Measurements from ENCODE around the gene MYNN.

MYNN gene

DNA sequence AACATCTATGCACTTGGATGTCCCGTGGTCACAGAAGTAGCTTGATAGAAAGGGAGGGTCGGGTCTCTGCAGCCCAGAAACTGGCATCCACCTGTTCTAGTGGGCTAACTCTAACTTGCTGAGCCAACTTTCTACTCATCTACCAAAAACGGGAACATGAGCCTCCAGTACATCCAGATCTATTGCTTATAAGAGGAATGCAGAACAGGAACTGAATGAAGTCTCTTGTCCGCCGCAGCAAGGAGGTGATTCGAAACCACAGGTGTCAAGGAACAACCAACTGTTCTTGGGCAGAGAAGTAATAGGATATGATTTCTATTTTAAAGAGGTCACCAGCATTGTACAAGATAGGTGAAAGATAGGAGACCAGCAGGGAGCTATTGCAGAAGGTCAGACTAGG lies 26.3 kb upstream of the MYNN start:
- H3K36me3 ChIP-seq (replicated peaks in 1 of 2; ENCODE audit: control insufficient read depth in 2 of 2, insufficient read depth in 2 of 2, low read length in 2 of 2) = no peaks in the 10 kb centered on the region
- H3K4me3 ChIP-seq (ENCODE audit: low read length in 2 of 2) = no peak overlapping the region
- H3K4me1 ChIP-seq (ENCODE audit: control insufficient read depth in 2 of 2, insufficient read depth in 1 of 2, low read depth in 1 of 2, low read length in 2 of 2) = no peaks in the 10 kb centered on the region
- no peak overlapping the region for H2AK5ac ChIP-seq (ENCODE audit: low read depth, low read length)
- no CpG with 5 or more reads among the region's 6 CpGs for WGBS, 2 donors (ENCODE audit: extremely low coverage in 2 of 2, insufficient read length in 2 of 2, insufficient replicate concordance in 1 of 2)
- no peak overlapping the region for H2BK120ac ChIP-seq (ENCODE audit: low read depth, low read length)
- H2AFZ ChIP-seq (ENCODE audit: low read length) = no peak overlapping the region
- DNase-seq (ENCODE audit: low spot score) = no peak
- H2BK5ac ChIP-seq (ENCODE audit: low read length) = no peak overlapping the region
- H3K9me3 ChIP-seq (replicated peaks in 1 of 2; ENCODE audit: control insufficient read depth in 2 of 2, insufficient read depth in 1 of 2, low read depth in 1 of 2, low read length in 2 of 2) = no peaks in the 10 kb centered on the region
- peak overlapping the region; percentile 61 for H2BK15ac ChIP-seq (ENCODE audit: low read length)
- peak overlapping the region; percentile 63 for H3K18ac ChIP-seq (ENCODE audit: low read length)
- H3K9ac ChIP-seq (ENCODE audit: low read depth, low read length, poor library complexity) = peak overlapping the region; percentile 4
- H3K14ac ChIP-seq (ENCODE audit: low read length) = no peak overlapping the region
- H3K23ac ChIP-seq (ENCODE audit: low read depth, low read length, poor library complexity) = no peak overlapping the region
- H3K27me3 ChIP-seq (ENCODE audit: control insufficient read depth in 3 of 3, insufficient read depth in 3 of 3, low read depth in 1 of 3, low read length in 3 of 3) = peaks cover 0 to 21% (median 0%) of the 10 kb centered on the region in 3 experiments
- H3K4me2 ChIP-seq (ENCODE audit: insufficient read depth, low read length, poor library complexity, severe bottlenecking) = no peak overlapping the region
- no peak overlapping the region for H3K4ac ChIP-seq (ENCODE audit: low read length)
- H4K8ac ChIP-seq (ENCODE audit: low read depth, low read length) = no peak overlapping the region
- no peak overlapping the region for H3K27ac ChIP-seq (replicated peaks; ENCODE audit: low read length)
- no peak overlapping the region for H4K91ac ChIP-seq (ENCODE audit: low read depth, low read length, poor library complexity)
- H2BK12ac ChIP-seq (ENCODE audit: low read length) = peak overlapping the region; percentile 76
- H3K79me1 ChIP-seq (ENCODE audit: low read depth, low read length) = no peaks in the 10 kb centered on the region

DNA sequence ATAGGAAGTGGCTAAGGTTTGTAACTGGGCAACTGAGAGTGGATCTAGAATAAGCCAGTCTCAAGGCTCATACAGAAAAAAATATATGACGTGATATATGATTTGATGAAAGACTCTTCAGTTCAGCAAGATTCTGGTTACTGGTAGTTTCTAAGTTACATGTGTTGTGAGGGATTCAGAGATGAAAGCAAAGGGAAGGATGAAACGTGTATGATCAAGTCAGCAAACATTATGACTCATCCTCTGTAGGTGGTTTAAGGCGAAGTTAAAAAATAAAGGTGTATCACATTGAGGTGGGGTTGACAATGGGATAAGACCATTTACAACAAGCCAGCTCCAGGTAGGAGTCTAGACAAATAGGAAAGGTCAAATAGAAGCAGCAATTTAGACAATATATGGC lies 24.5 kb upstream of the MYNN start:
- Histone ChIP-seq H2BK12ac (ENCODE audit: low read length) (no peak overlapping the region), H4K8ac (ENCODE audit: low read depth, low read length) (no peak overlapping the region), H3K4me2 (ENCODE audit: insufficient read depth, low read length, poor library complexity, severe bottlenecking) (no peak overlapping the region), H2AK5ac (ENCODE audit: low read depth, low read length) (no peak overlapping the region), H3K27me3 (ENCODE audit: control insufficient read depth in 3 of 3, insufficient read depth in 3 of 3, low read depth in 1 of 3, low read length in 3 of 3) (peaks cover 0 to 21% (median 0%) of the 10 kb centered on the region in 3 experiments), H2AFZ (ENCODE audit: low read length) (no peak overlapping the region), H3K14ac (ENCODE audit: low read length) (no peak overlapping the region), H3K79me1 (ENCODE audit: low read depth, low read length) (no peaks in the 10 kb centered on the region), H3K18ac (ENCODE audit: low read length) (no peak overlapping the region), H3K9me3 (replicated peaks in 1 of 2; ENCODE audit: control insufficient read depth in 2 of 2, insufficient read depth in 1 of 2, low read depth in 1 of 2, low read length in 2 of 2) (no peaks in the 10 kb centered on the region), H3K4ac (ENCODE audit: low read length) (no peak overlapping the region), H4K91ac (ENCODE audit: low read depth, low read length, poor library complexity) (no peak overlapping the region), H3K4me3 (ENCODE audit: low read length in 2 of 2) (no peak overlapping the region), H2BK120ac (ENCODE audit: low read depth, low read length) (no peak overlapping the region), H3K36me3 (replicated peaks in 1 of 2; ENCODE audit: control insufficient read depth in 2 of 2, insufficient read depth in 2 of 2, low read length in 2 of 2) (no peaks in the 10 kb centered on the region), H3K23ac (ENCODE audit: low read depth, low read length, poor library complexity) (no peak overlapping the region), H2BK5ac (ENCODE audit: low read length) (no peak overlapping the region), H3K4me1 (ENCODE audit: control insufficient read depth in 2 of 2, insufficient read depth in 1 of 2, low read depth in 1 of 2, low read length in 2 of 2) (no peaks in the 10 kb centered on the region), H2BK15ac (ENCODE audit: low read length) (no peak overlapping the region), H3K9ac (ENCODE audit: low read depth, low read length, poor library complexity) (no peak overlapping the region), H3K27ac (replicated peaks; ENCODE audit: low read length) (no peak overlapping the region)
- DNase-seq (ENCODE audit: low spot score) = no peak
- WGBS, 2 donors (ENCODE audit: extremely low coverage in 2 of 2, insufficient read length in 2 of 2, insufficient replicate concordance in 1 of 2) = no CpG with 5 or more reads among the region's 3 CpGs

DNA sequence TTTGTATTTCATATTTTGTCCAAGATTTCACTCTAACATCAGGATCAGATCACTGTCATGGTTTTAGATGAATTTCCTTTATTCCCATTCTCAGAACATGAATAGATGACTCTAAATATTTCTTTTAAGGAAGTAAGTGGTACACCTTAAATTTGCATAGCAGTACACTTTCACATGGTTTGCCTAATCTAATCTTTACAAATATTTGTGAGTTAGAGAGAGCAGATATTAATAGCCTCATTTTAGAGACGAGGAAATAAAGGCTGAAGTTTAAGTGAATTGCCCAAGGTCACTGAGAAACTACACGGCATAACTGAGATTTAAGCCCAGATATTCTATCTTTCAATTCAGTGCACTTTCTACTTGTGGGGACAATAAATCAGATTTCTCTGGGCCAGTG lies 22.5 kb upstream of the MYNN start:
- no peak overlapping the region for H2BK15ac ChIP-seq (ENCODE audit: low read length)
- H3K36me3 ChIP-seq (replicated peaks in 1 of 2; ENCODE audit: control insufficient read depth in 2 of 2, insufficient read depth in 2 of 2, low read length in 2 of 2) = no peaks in the 10 kb centered on the region
- no peak overlapping the region for H3K14ac ChIP-seq (ENCODE audit: low read length)
- H3K4me2 ChIP-seq (ENCODE audit: insufficient read depth, low read length, poor library complexity, severe bottlenecking) = no peak overlapping the region
- no peak overlapping the region for H3K23ac ChIP-seq (ENCODE audit: low read depth, low read length, poor library complexity)
- H4K91ac ChIP-seq (ENCODE audit: low read depth, low read length, poor library complexity) = no peak overlapping the region
- peaks cover 0 to 24% (median 0%) of the 10 kb centered on the region in 3 experiments for H3K27me3 ChIP-seq (ENCODE audit: control insufficient read depth in 3 of 3, insufficient read depth in 3 of 3, low read depth in 1 of 3, low read length in 3 of 3)
- H3K79me1 ChIP-seq (ENCODE audit: low read depth, low read length) = no peaks in the 10 kb centered on the region
- H3K9ac ChIP-seq (ENCODE audit: low read depth, low read length, poor library complexity) = no peak overlapping the region
- H2AK5ac ChIP-seq (ENCODE audit: low read depth, low read length) = no peak overlapping the region
- H3K9me3 ChIP-seq (replicated peaks in 1 of 2; ENCODE audit: control insufficient read depth in 2 of 2, insufficient read depth in 1 of 2, low read depth in 1 of 2, low read length in 2 of 2) = no peaks in the 10 kb centered on the region
- H2BK12ac ChIP-seq (ENCODE audit: low read length) = no peak overlapping the region
- no peak overlapping the region for H3K4ac ChIP-seq (ENCODE audit: low read length)
- no peak overlapping the region for H2AFZ ChIP-seq (ENCODE audit: low read length)
- no CpG with 5 or more reads among the region's 2 CpGs for WGBS, 2 donors (ENCODE audit: extremely low coverage in 2 of 2, insufficient read length in 2 of 2, insufficient replicate concordance in 1 of 2)
- H3K4me1 ChIP-seq (ENCODE audit: control insufficient read depth in 2 of 2, insufficient read depth in 1 of 2, low read depth in 1 of 2, low read length in 2 of 2) = no peaks in the 10 kb centered on the region
- H4K8ac ChIP-seq (ENCODE audit: low read depth, low read length) = no peak overlapping the region
- H3K18ac ChIP-seq (ENCODE audit: low read length) = no peak overlapping the region
- H2BK120ac ChIP-seq (ENCODE audit: low read depth, low read length) = no peak overlapping the region
- no peak overlapping the region for H2BK5ac ChIP-seq (ENCODE audit: low read length)
- H3K4me3 ChIP-seq (ENCODE audit: low read length in 2 of 2) = no peak overlapping the region
- H3K27ac ChIP-seq (replicated peaks; ENCODE audit: low read length) = no peak overlapping the region
- no peak for DNase-seq (ENCODE audit: low spot score)

DNA sequence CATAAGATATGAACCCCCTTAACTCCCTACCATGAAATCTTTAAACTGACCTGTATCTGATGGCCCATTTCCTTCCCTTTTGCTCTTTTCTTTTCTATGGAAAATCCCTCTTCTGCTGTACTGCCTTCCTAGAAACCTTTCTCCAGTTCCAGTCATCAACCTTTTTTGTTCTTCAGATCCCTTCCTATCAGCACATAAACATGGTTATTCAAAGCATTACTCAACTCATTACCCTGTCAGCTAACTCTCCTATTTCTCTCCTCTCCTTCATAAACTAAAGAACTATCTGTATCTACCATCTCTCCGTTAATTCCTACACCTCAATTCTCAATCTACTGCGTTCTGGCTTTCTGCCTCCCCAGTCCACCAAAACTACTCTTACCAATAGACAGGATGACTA lies 21.3 kb upstream of the MYNN start:
- H4K8ac ChIP-seq (ENCODE audit: low read depth, low read length) = no peak overlapping the region
- H2BK5ac ChIP-seq (ENCODE audit: low read length) = no peak overlapping the region
- H3K36me3 ChIP-seq (replicated peaks in 1 of 2; ENCODE audit: control insufficient read depth in 2 of 2, insufficient read depth in 2 of 2, low read length in 2 of 2) = no peaks in the 10 kb centered on the region
- peaks cover 0 to 19% (median 0%) of the 10 kb centered on the region in 3 experiments for H3K27me3 ChIP-seq (ENCODE audit: control insufficient read depth in 3 of 3, insufficient read depth in 3 of 3, low read depth in 1 of 3, low read length in 3 of 3)
- no peak overlapping the region for H4K91ac ChIP-seq (ENCODE audit: low read depth, low read length, poor library complexity)
- WGBS, 2 donors (ENCODE audit: extremely low coverage in 2 of 2, insufficient read length in 2 of 2, insufficient replicate concordance in 1 of 2) = 100% methylated on average over 1 to 2 of the region's 2 CpGs
- no peak overlapping the region for H2AK5ac ChIP-seq (ENCODE audit: low read depth, low read length)
- H3K4me2 ChIP-seq (ENCODE audit: insufficient read depth, low read length, poor library complexity, severe bottlenecking) = no peak overlapping the region
- no peak overlapping the region for H3K14ac ChIP-seq (ENCODE audit: low read length)
- no peak overlapping the region for H2BK15ac ChIP-seq (ENCODE audit: low read length)
- H3K79me1 ChIP-seq (ENCODE audit: low read depth, low read length) = no peaks in the 10 kb centered on the region
- DNase-seq (ENCODE audit: low spot score) = no peak
- no peak overlapping the region for H3K18ac ChIP-seq (ENCODE audit: low read length)
- no peak overlapping the region for H3K9ac ChIP-seq (ENCODE audit: low read depth, low read length, poor library complexity)
- H3K4ac ChIP-seq (ENCODE audit: low read length) = no peak overlapping the region
- no peak overlapping the region for H2BK12ac ChIP-seq (ENCODE audit: low read length)
- H3K4me1 ChIP-seq (ENCODE audit: control insufficient read depth in 2 of 2, insufficient read depth in 1 of 2, low read depth in 1 of 2, low read length in 2 of 2) = no peaks in the 10 kb centered on the region
- no peaks in the 10 kb centered on the region for H3K9me3 ChIP-seq (replicated peaks in 1 of 2; ENCODE audit: control insufficient read depth in 2 of 2, insufficient read depth in 1 of 2, low read depth in 1 of 2, low read length in 2 of 2)
- no peak overlapping the region for H3K23ac ChIP-seq (ENCODE audit: low read depth, low read length, poor library complexity)
- H3K4me3 ChIP-seq (ENCODE audit: low read length in 2 of 2) = no peak overlapping the region
- H3K27ac ChIP-seq (replicated peaks; ENCODE audit: low read length) = no peak overlapping the region
- H2AFZ ChIP-seq (ENCODE audit: low read length) = no peak overlapping the region
- H2BK120ac ChIP-seq (ENCODE audit: low read depth, low read length) = no peak overlapping the region

Data from neuronal stem cell (in vitro differentiated cells).